SH-SY5Y (cell line): ENCODE measurements around the gene KBTBD8.

Experiments used
- GATA2 ChIP-seq: IDR thresholded peaks from 2 replicates; pipeline ENCODE4 v1.6.1; 2011; ENCODE audit warnings: mild to moderate bottlenecking, low read depth, low read length
- GATA3 ChIP-seq: IDR thresholded peaks from 2 replicates; pipeline ENCODE4 v1.6.1; 2011; ENCODE audit warnings: low read depth, mild to moderate bottlenecking, low read length, moderate library complexity

- no peak for TF ChIP-seq GATA2
- no peak for TF ChIP-seq GATA3
Measured at GRCh38 chr3:66971891-66972551, 26.1 kb upstream of the KBTBD8 start.
